Gastroesophageal sphincter (tissue), 4 donors: ENCODE results near the gene SCN8A. TPM values are rescaled to one million over a fixed set of nuclear protein-coding genes. Genes with fewer than 3 reads are reported as not detected.

Experiments used
- ATAC-seq: fragments of 150-250 bp; one replicate; pipeline ENCODE4 v1.9.1; 2016; ENCODE audit warnings: mild to moderate bottlenecking, moderate library complexity
- H3K27ac ChIP-seq, 4 donors: fragments of 200-600 bp; sonication (generic) in 3 of 4; 1 replicate in 3 of 4; 2 replicates in 1 of 4; pipeline ENCODE4 v1.5.1; 2016 to 2019
- H3K27me3 ChIP-seq: fragments of 200-600 bp; sonication (generic); one replicate; pipeline ENCODE4 v1.5.1; 2019
- H3K36me3 ChIP-seq, 2 donors: fragments of 200-600 bp; sonication (generic); one replicate each; pipeline ENCODE4 v1.5.1; 2019; ENCODE audit warnings: control low read depth in 1 of 2
- H3K4me1 ChIP-seq, 3 donors: fragments of 200-600 bp; sonication (generic); 1 replicate in 2 of 3; 2 replicates in 1 of 3; pipeline ENCODE4 v1.5.1; 2016 to 2019; ENCODE audit warnings: control low read depth in 2 of 3
- H3K4me3 ChIP-seq, 2 donors: fragments of 200-600 bp; sonication (generic); one replicate each; pipeline ENCODE4 v1.5.1; 2019; ENCODE audit warnings: mild to moderate bottlenecking in 1 of 2, moderate library complexity in 1 of 2
- H3K9me3 ChIP-seq, 3 donors: fragments of 200-600 bp; sonication (generic); one replicate each; pipeline ENCODE4 v1.5.1; 2017 to 2019; ENCODE audit warnings: control low read depth in 2 of 3
- EP300 ChIP-seq: sonication (generic); formaldehyde crosslinking; IDR thresholded peaks from one replicate; pipeline ENCODE4 v1.6.1; 2017; ENCODE audit warnings: antibody characterized with exemption, mild to moderate bottlenecking
- POLR2A ChIP-seq, 2 donors: fragments of 450-650 bp; IDR thresholded peaks; one replicate each; pipeline ENCODE4 v1.6.1; 2017; ENCODE audit warnings: antibody characterized with exemption in 2 of 2, mild to moderate bottlenecking in 2 of 2, moderate library complexity in 1 of 2
- POLR2AphosphoS5 ChIP-seq: sonication (generic); formaldehyde crosslinking; IDR thresholded peaks from one replicate; pipeline ENCODE4 v1.6.1; 2017; ENCODE audit warnings: antibody characterized with exemption
- WGBS, 2 donors: methylation state at CpG; one replicate each; pipeline ENCODE4 v1.1.5; 2018; ENCODE audit warnings: low coverage in 1 of 2; 5-methylcytosine and 5-hydroxymethylcytosine counted together
- total RNA-seq, 4 donors: library from RNA; depleted of rRNA; stranded (reverse); fragments of >200 nt; gene quantifications; one replicate each; pipeline ENCODE4 v1.1.0, GENCODE V29; 2016
- TF ChIP-seq, protein P1 (sequence below), 4 experiments: fragments of 200-600 bp in 2 of 4; fragments of 450-650 bp in 2 of 4; sonication (generic) in 1 of 4; IDR thresholded peaks; one replicate each; pipeline ENCODE4 v1.5.1; 2017 to 2019; ENCODE audit warnings: antibody characterized with exemption in 4 of 4, mild to moderate bottlenecking in 2 of 4, moderate library complexity in 2 of 4

SCN8A gene
- total RNA-seq, 4 donors from 2014 or later = 0.47 to 1.2 (median 0.60) TPM

DNA sequence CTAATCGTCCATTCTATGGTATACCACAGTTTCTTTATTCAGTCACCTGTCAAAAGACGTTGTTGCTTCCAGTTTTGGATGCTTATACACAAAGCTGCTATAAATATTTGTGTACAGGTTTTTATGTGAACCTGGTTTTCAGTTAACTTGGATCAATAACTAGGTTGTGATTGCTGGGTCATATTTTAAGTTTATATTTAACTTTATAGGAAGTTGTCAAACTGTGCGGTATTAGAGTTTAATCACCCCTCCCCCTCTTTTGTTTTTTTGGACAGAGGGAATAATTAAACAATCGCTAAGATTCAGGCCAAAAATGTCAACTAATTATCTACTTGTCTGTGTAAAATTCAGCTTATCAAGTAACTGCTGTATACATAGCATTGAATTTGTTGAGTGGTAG is 34.3 kb downstream of the SCN8A start:
- Histone ChIP-seq H3K36me3 (no peaks in the 10 kb centered on the region), H3K9me3 (no peaks in the 10 kb centered on the region), H3K27ac (no peak overlapping the region), H3K27me3 (no peaks in the 10 kb centered on the region), H3K4me1 (no peaks in the 10 kb centered on the region), H3K4me3 (no peak overlapping the region)
- WGBS, 2 donors = 66 to 68% methylated on average over 4 of the region's 4 CpGs
- no peak for ATAC-seq
- TF ChIP-seq POLR2A (IDR thresholded peaks at IDR 0.05) (no peak), EP300 (no peak), POLR2AphosphoS5 (no peak)
- TF ChIP-seq, protein P1, sequence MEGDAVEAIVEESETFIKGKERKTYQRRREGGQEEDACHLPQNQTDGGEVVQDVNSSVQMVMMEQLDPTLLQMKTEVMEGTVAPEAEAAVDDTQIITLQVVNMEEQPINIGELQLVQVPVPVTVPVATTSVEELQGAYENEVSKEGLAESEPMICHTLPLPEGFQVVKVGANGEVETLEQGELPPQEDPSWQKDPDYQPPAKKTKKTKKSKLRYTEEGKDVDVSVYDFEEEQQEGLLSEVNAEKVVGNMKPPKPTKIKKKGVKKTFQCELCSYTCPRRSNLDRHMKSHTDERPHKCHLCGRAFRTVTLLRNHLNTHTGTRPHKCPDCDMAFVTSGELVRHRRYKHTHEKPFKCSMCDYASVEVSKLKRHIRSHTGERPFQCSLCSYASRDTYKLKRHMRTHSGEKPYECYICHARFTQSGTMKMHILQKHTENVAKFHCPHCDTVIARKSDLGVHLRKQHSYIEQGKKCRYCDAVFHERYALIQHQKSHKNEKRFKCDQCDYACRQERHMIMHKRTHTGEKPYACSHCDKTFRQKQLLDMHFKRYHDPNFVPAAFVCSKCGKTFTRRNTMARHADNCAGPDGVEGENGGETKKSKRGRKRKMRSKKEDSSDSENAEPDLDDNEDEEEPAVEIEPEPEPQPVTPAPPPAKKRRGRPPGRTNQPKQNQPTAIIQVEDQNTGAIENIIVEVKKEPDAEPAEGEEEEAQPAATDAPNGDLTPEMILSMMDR (IDR thresholded peaks at IDR 0.05) = no peak

DNA sequence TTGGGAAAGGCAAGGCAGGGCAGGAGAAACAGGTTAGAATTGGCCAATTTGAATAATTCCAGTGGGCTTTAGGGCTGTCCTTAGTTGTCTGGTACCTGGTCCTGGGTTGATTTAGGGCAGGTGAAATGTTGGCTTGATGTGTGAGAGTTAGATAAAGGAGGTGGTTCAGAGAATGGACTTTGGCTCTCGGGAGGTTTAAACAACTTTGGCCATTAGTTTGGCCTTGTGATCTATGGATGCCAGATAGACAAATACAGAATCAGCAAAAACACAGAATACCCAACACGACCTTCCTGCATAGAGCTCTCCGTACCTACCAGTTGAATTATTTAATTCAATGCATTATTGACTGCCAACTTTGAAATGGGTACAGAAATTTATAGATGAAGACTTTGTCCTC is 35.1 kb downstream of the SCN8A start:
- no peak for TF ChIP-seq EP300
- WGBS, 2 donors = 72 to 80% methylated on average over 3 of the region's 3 CpGs
- H3K4me3 ChIP-seq = no peak overlapping the region
- no peak overlapping the region for H3K27ac ChIP-seq
- H3K9me3 ChIP-seq = no peaks in the 10 kb centered on the region
- H3K36me3 ChIP-seq = no peaks in the 10 kb centered on the region
- ATAC-seq = no peak
- H3K4me1 ChIP-seq = no peaks in the 10 kb centered on the region
- H3K27me3 ChIP-seq = peaks cover 4% of the 10 kb centered on the region

DNA sequence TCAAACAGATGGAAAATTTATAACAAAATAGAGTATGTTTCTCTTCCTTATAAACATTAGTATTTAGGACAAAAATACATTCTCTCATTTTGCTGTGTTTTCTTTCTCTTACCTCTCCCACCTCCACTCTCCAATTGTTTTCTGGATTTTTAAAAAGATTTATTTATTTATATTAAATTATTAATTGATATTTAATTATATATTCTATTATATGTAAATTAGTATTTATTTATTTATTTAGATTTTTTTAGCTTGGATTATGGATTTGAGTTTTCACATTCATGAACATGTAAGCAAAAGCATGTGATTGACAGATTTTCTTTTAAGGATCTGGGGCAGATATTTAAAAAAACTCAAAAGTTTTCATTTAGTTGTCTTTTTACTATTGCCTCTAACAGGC is 35.6 kb downstream of the SCN8A start:
- no peak for TF ChIP-seq POLR2AphosphoS5
- TF ChIP-seq EP300 = no peak
- TF ChIP-seq POLR2A (IDR thresholded peaks at IDR 0.05) = no peak
- TF ChIP-seq, protein P1 (IDR thresholded peaks at IDR 0.05) = no peak
- no peak overlapping the region for H3K4me3 ChIP-seq
- no peaks in the 10 kb centered on the region for H3K36me3 ChIP-seq
- no peak overlapping the region for H3K27ac ChIP-seq
- peaks cover 4% of the 10 kb centered on the region for H3K27me3 ChIP-seq
- no peak for ATAC-seq
- H3K4me1 ChIP-seq = no peaks in the 10 kb centered on the region
- no peaks in the 10 kb centered on the region for H3K9me3 ChIP-seq

DNA sequence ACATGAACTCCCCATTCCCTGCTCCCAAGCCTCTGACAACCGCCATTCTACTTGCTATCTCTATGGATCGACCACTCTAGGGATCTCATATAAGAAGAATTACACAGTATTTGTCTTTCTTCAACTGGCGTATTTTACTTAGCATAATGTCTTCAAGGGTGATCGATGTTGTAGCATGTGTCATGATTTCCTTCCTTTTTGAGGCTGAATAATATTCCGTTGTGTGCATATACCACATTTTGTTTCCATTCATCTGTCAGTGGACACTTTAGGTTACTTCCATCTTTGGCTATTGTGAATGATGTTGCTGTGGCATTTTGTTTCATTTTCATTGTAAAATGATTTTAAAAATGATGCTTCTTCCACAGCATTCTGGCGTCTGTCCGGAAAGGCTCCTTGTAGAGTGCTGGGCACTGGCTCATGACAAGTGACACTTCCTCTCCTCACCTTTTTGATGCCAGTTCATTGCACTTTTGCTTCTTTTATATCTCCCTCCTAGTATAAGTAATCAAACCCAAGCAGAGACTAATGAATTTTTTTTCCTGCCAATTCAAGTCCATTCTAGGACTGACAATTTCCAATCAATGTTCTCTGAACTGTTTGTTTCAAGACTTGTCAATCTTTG is 39.3 kb downstream of the SCN8A start:
- Histone ChIP-seq H3K27ac (no peak overlapping the region), H3K36me3 (no peaks in the 10 kb centered on the region), H3K4me3 (no peak overlapping the region), H3K27me3 (peaks cover 4% of the 10 kb centered on the region), H3K9me3 (no peaks in the 10 kb centered on the region), H3K4me1 (no peaks in the 10 kb centered on the region)
- 85 to 87% methylated on average over 7 of the region's 7 CpGs for WGBS, 2 donors
- no peak for ATAC-seq
- TF ChIP-seq POLR2AphosphoS5 = no peak

DNA sequence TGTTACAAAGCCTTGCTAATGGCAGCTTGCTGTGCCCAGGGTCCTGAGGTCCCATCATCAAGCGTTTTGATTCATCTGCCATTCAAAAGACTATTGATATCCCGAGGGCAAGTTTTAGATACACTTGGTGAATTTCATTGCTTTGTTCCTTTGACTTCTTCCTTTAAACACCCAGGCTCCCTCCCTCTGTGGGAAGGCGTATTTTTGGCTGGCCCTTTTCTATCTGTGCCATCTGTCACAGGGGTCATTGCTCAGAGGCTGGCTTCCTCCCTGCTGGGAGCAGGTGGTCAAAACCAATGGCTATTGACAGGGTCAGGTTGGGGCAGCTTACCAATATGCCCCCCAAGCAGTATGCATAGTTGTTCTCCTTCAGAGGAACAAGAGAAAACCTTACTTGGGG is 40.0 kb downstream of the SCN8A start:
- WGBS, 2 donors = 60 to 63% methylated on average over 3 of the region's 3 CpGs
- ATAC-seq = no peak
- Histone ChIP-seq H3K4me3 (no peak overlapping the region), H3K4me1 (no peaks in the 10 kb centered on the region), H3K27ac (no peak overlapping the region), H3K36me3 (no peaks in the 10 kb centered on the region), H3K27me3 (peaks cover 4% of the 10 kb centered on the region), H3K9me3 (no peaks in the 10 kb centered on the region)
- TF ChIP-seq POLR2AphosphoS5 = no peak
- no peak for TF ChIP-seq POLR2A (IDR thresholded peaks at IDR 0.05)
- TF ChIP-seq, protein P1 (IDR thresholded peaks at IDR 0.05) = no peak
- TF ChIP-seq EP300 = no peak

DNA sequence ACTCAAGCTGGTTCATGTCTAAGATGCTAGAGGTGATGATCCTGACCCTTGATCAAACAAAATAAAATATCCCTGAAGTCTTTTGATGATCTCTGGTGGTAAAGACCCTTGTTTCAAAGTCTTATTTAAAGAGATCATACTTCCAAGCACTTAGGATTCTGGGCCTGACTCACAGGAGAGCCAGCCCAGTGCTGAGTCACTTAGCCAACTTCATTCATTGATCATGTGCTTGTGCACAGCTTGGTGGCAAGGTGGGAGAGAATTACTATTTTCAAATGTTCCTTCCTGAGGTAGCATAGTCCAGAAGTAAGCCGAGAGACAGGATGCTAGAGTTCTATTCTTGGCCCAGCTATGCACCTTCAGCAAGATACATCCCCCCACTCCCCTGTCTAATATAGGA is 40.6 kb downstream of the SCN8A start:
- H3K27ac ChIP-seq = no peak overlapping the region
- H3K4me3 ChIP-seq = no peak overlapping the region
- H3K36me3 ChIP-seq = no peaks in the 10 kb centered on the region
- H3K27me3 ChIP-seq = peaks cover 4% of the 10 kb centered on the region
- no peak for ATAC-seq
- H3K4me1 ChIP-seq = no peaks in the 10 kb centered on the region
- TF ChIP-seq EP300 (no peak), POLR2A (IDR thresholded peaks at IDR 0.05) (no peak), POLR2AphosphoS5 (no peak)
- TF ChIP-seq, protein P1 (IDR thresholded peaks at IDR 0.05) = no peak
- no peaks in the 10 kb centered on the region for H3K9me3 ChIP-seq
- WGBS, 2 donors = 55% methylated on average over 1 of the region's 1 CpG; no CpG with 5 or more reads in 1 of the 2 donors
